WTC11 (cell line): ENCODE results near the gene BNIP2. TPM values are rescaled to one million over a fixed set of nuclear protein-coding genes. Genes with fewer than 3 reads are reported as not detected.

Source experiments
- ATAC-seq: fragments of 200-7000 bp; cut with Tn5 transposase; 2 replicates; pipeline ENCODE4 v1.10.0; 2021; ENCODE audit warnings: mild to moderate bottlenecking, moderate library complexity
- CTCF ChIA-PET: fragments of 300-600 bp; sonication (Branson Sonifier 250); formaldehyde crosslinking; loops from one replicate; lab custom pipeline; 2021; ENCODE audit warnings: antibody characterized with exemption; lab: Charles Lee
- POLR2A ChIA-PET: fragments of 350-600 bp; sonication (Branson Sonifier 250); formaldehyde crosslinking; loops from one replicate; lab custom pipeline; 2021; ENCODE audit warnings: antibody characterized with exemption; lab: Charles Lee
- DNase-seq: peaks from one replicate; pipeline ENCODE4 v3.0.0; 2021; ENCODE audit warnings: low spot score
- H3K27ac Mint-ChIP-seq: 2 replicates; pipeline ENCODE4 v1.8.0; 2021; ENCODE audit warnings: mixed read lengths
- H3K27me3 Mint-ChIP-seq: 2 replicates; pipeline ENCODE4 v1.8.0; 2021; ENCODE audit warnings: low read depth, mild to moderate bottlenecking, moderate library complexity, mixed read lengths
- H3K36me3 Mint-ChIP-seq: 2 replicates; pipeline ENCODE4 v1.8.0; 2021; ENCODE audit warnings: mixed read lengths
- H3K4me1 Mint-ChIP-seq: 2 replicates; pipeline ENCODE4 v1.8.0; 2022; ENCODE audit warnings: mixed read lengths
- H3K4me3 Mint-ChIP-seq: 2 replicates; pipeline ENCODE4 v1.8.0; 2021; ENCODE audit warnings: mild to moderate bottlenecking, moderate library complexity, mixed read lengths
- H3K9me3 Mint-ChIP-seq: 2 replicates; pipeline ENCODE4 v1.8.0; 2021; ENCODE audit warnings: mixed read lengths
- ATF6 ChIP-seq: sonication (generic); formaldehyde crosslinking; IDR thresholded peaks from 2 replicates; pipeline ENCODE4 v1.8.1; 2023; ENCODE audit warnings: mild to moderate bottlenecking, missing genetic modification reagents
- E2F1 ChIP-seq: sonication (generic); formaldehyde crosslinking; IDR thresholded peaks from 2 replicates; pipeline ENCODE4 v1.8.0; 2022; ENCODE audit warnings: mild to moderate bottlenecking, missing genetic modification reagents
- E2F4 ChIP-seq: sonication (generic); formaldehyde crosslinking; IDR thresholded peaks from 2 replicates; pipeline ENCODE4 v1.8.1; 2022; ENCODE audit warnings: low read depth, mild to moderate bottlenecking, moderate library complexity, missing genetic modification reagents, borderline replicate concordance
- EMX1 ChIP-seq: fragments of 250-450 bp; sonication (Bioruptor Pico); IDR thresholded peaks from 2 replicates; pipeline ENCODE4 v1.8.0; 2021; ENCODE audit warnings: mild to moderate bottlenecking
- ESRRA ChIP-seq: sonication (generic); formaldehyde crosslinking; IDR thresholded peaks from 2 replicates; pipeline ENCODE4 v1.8.1; 2022; ENCODE audit warnings: mild to moderate bottlenecking, missing genetic modification reagents, borderline replicate concordance
- FOXP1 ChIP-seq: sonication (generic); formaldehyde crosslinking; IDR thresholded peaks from 2 replicates; pipeline ENCODE4 v1.8.0; 2022; ENCODE audit warnings: missing genetic modification reagents, mild to moderate bottlenecking, moderate library complexity, borderline replicate concordance
- IRF1 ChIP-seq: sonication (generic); formaldehyde crosslinking; IDR thresholded peaks from 2 replicates; pipeline ENCODE4 v1.8.0; 2023; ENCODE audit warnings: missing genetic modification reagents
- MAX ChIP-seq: sonication (generic); formaldehyde crosslinking; IDR thresholded peaks from 2 replicates; pipeline ENCODE4 v1.8.0; 2022; ENCODE audit warnings: mild to moderate bottlenecking, missing genetic modification reagents
- NFYB ChIP-seq: sonication (generic); formaldehyde crosslinking; conservative IDR thresholded peaks from 2 replicates; pipeline ENCODE4 v1.8.0; 2022; ENCODE audit warnings: low read depth, missing genetic modification reagents
- RELA ChIP-seq: sonication (generic); formaldehyde crosslinking; IDR thresholded peaks from 2 replicates; pipeline ENCODE4 v1.8.1; 2022; ENCODE audit warnings: missing genetic modification reagents, mild to moderate bottlenecking, borderline replicate concordance
- SP1 ChIP-seq: sonication (generic); formaldehyde crosslinking; conservative IDR thresholded peaks from 2 replicates; pipeline ENCODE4 v1.8.1; 2022; ENCODE audit warnings: missing genetic modification reagents
- TCF7 ChIP-seq: sonication (generic); formaldehyde crosslinking; IDR thresholded peaks from 2 replicates; pipeline ENCODE4 v1.8.0; 2022; ENCODE audit warnings: mild to moderate bottlenecking, low read depth, missing genetic modification reagents, moderate library complexity
- ZBTB21 ChIP-seq: sonication (generic); formaldehyde crosslinking; IDR thresholded peaks from 2 replicates; pipeline ENCODE4 v1.8.1; 2023; ENCODE audit warnings: mild to moderate bottlenecking, missing genetic modification reagents, borderline replicate concordance
- total RNA-seq: library from RNA; stranded (reverse); gene quantifications from 3 replicates; pipeline ENCODE4 v1.2.3, GENCODE V29; 2021
- TF ChIP-seq, protein P1 (sequence below): sonication (generic); formaldehyde crosslinking; IDR thresholded peaks from 2 replicates; pipeline ENCODE4 v1.8.1; 2023; ENCODE audit warnings: mild to moderate bottlenecking, missing genetic modification reagents, moderate library complexity
- TF ChIP-seq, protein P2 (sequence below): fragments of 250-450 bp; sonication (Bioruptor Pico); IDR thresholded peaks from 2 replicates; pipeline ENCODE4 v1.9.0; 2021; ENCODE audit warnings: mild to moderate bottlenecking

BNIP2 gene
- total RNA-seq, 1 experiment from 2014 or later: 40.3 TPM

GRCh38 chr15:59723687-59724346 lies 34.7 kb upstream of the BNIP2 start (continued):
- TF ChIP-seq, protein P1, sequence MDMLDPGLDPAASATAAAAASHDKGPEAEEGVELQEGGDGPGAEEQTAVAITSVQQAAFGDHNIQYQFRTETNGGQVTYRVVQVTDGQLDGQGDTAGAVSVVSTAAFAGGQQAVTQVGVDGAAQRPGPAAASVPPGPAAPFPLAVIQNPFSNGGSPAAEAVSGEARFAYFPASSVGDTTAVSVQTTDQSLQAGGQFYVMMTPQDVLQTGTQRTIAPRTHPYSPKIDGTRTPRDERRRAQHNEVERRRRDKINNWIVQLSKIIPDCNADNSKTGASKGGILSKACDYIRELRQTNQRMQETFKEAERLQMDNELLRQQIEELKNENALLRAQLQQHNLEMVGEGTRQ: no peak
- TF ChIP-seq SP1 (CRISPR knock-in tag): no peak
- TF ChIP-seq, all 79 proteins: peak for 0

DNA sequence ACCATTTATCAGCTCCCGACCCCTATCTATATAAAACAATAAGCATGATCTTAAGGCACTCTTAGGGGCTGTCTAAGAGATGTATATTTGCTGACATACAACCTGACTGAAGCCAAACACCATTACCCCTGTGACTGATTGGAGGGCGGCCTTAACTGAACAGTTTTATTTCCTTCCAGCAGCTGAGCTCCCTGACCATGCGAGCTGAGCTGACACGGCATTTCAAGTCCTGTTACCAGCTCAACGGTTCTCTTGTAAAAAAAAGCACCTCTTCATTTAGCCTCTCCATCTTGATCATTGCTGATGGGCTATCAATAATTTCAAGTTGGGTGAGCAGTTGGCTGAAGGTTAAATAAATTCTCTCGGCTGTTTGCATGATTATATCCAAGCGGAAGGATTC lies 33.4 kb upstream of the BNIP2 start:
- H3K4me1 Mint-ChIP-seq: no peaks in the 10 kb centered on the region
- no peaks in the 10 kb centered on the region for H3K36me3 Mint-ChIP-seq
- no peak for DNase-seq
- ATAC-seq: no peak
- no peak overlapping the region for H3K4me3 Mint-ChIP-seq
- CTCF ChIA-PET: interaction anchor here (0.6 to 4.0 kb wide), 2 partner anchors 458 to 604 kb away, joined by 5 to 43 read pairs; no protein-coding TSS in a partner anchor
- H3K27ac Mint-ChIP-seq: no peak overlapping the region
- no peaks in the 10 kb centered on the region for H3K9me3 Mint-ChIP-seq
- TF ChIP-seq E2F1 (no peak), E2F4 (CRISPR knock-in tag) (no peak), ZBTB21 (CRISPR knock-in tag) (no peak), TCF7 (no peak), RELA (no peak), IRF1 (no peak), ATF6 (no peak), NFYB (CRISPR knock-in tag) (no peak), MAX (no peak), FOXP1 (CRISPR knock-in tag) (no peak), ESRRA (CRISPR knock-in tag) (no peak), EMX1 (CRISPR knock-in tag) (no peak)
- TF ChIP-seq, protein P2, sequence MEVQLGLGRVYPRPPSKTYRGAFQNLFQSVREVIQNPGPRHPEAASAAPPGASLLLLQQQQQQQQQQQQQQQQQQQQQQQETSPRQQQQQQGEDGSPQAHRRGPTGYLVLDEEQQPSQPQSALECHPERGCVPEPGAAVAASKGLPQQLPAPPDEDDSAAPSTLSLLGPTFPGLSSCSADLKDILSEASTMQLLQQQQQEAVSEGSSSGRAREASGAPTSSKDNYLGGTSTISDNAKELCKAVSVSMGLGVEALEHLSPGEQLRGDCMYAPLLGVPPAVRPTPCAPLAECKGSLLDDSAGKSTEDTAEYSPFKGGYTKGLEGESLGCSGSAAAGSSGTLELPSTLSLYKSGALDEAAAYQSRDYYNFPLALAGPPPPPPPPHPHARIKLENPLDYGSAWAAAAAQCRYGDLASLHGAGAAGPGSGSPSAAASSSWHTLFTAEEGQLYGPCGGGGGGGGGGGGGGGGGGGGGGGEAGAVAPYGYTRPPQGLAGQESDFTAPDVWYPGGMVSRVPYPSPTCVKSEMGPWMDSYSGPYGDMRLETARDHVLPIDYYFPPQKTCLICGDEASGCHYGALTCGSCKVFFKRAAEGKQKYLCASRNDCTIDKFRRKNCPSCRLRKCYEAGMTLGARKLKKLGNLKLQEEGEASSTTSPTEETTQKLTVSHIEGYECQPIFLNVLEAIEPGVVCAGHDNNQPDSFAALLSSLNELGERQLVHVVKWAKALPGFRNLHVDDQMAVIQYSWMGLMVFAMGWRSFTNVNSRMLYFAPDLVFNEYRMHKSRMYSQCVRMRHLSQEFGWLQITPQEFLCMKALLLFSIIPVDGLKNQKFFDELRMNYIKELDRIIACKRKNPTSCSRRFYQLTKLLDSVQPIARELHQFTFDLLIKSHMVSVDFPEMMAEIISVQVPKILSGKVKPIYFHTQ: no peak
- H3K27me3 Mint-ChIP-seq: no peaks in the 10 kb centered on the region
- POLR2A ChIA-PET: no interaction called here
